BLaER1 treated with 17β-estradiol and CSF1 and Interleukin-3, amounts not matched to agents 10 nM and 100 nM (cell line): ENCODE results near the gene SLC31A1.

Experiments used
- H3K27ac ChIP-seq, 11 experiments: shearing (Covaris generic); formaldehyde crosslinking; 2 replicates each; pipeline ENCODE4 v1.8.1; 2022
- H3K27me3 ChIP-seq, 11 experiments: shearing (Covaris generic); formaldehyde crosslinking; 2 replicates each; pipeline ENCODE4 v1.8.1; 2022
- H3K36me3 ChIP-seq, 11 experiments: shearing (Covaris generic); formaldehyde crosslinking; 2 replicates each; pipeline ENCODE4 v1.8.1; 2022
- H3K4me1 ChIP-seq, 10 experiments: shearing (Covaris generic); formaldehyde crosslinking; 2 replicates each; pipeline ENCODE4 v1.8.1; 2022
- H3K4me2 ChIP-seq, 11 experiments: shearing (Covaris generic); formaldehyde crosslinking; 2 replicates each; pipeline ENCODE4 v1.8.1; 2022
- H3K4me3 ChIP-seq, 10 experiments: shearing (Covaris generic); formaldehyde crosslinking; 2 replicates each; pipeline ENCODE4 v1.8.1; 2022
- H3K9ac ChIP-seq, 11 experiments: shearing (Covaris generic); formaldehyde crosslinking; 2 replicates each; pipeline ENCODE4 v1.8.1; 2022
- H3K9me3 ChIP-seq, 11 experiments: shearing (Covaris generic); formaldehyde crosslinking; replicated peaks in 1 of 11; 2 replicates each; pipeline ENCODE4 v1.8.1; 2022
- H4K20me1 ChIP-seq, 11 experiments: shearing (Covaris generic); formaldehyde crosslinking; 2 replicates each; pipeline ENCODE4 v1.8.1; 2022
- Cebpa-rat ChIP-seq, 11 experiments: shearing (Covaris generic); IDR thresholded peaks; 2 replicates each; pipeline ENCODE4 v1.8.1; 2022

Gene SLC31A1

DNA sequence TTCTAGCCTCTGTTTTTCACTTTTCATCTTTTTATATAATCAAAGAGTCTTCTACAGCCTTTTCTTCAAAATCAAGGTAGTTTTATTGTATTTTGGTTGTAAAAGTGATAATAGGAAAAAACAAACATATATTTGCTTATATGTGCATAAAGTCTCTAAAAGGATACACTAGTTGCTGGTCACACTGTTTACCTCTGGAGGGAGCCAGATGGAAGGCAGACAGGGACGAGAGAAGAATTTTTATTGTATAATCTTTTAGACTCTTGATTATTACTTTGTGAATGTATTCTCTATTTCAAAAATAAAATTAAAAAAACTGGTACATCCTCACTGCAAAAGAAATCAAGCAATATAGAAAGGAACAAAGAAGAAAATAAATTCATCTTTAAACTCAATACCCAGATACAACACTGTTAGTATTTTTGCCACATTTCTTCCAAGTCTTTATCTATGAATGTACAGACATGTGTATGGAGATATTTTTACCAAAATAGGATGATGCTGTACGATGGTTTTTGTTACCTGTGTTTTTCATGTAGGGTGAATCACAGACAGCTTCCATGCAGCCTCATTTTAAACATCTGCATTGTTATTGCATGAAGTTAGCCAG is 88.0 kb downstream of the SLC31A1 start:
- H3K27ac ChIP-seq = no peak overlapping the region
- no peaks in the 10 kb centered on the region for H4K20me1 ChIP-seq
- no peak overlapping the region for H3K4me3 ChIP-seq
- TF ChIP-seq Cebpa-rat (IDR thresholded peaks at IDR 0.05) = no peak
- no peak overlapping the region for H3K4me2 ChIP-seq
- no peaks in the 10 kb centered on the region for H3K36me3 ChIP-seq
- no peaks in the 10 kb centered on the region for H3K27me3 ChIP-seq
- no peak overlapping the region for H3K9ac ChIP-seq
- H3K9me3 ChIP-seq = no peaks in the 10 kb centered on the region
- H3K4me1 ChIP-seq = no peaks in the 10 kb centered on the region

DNA sequence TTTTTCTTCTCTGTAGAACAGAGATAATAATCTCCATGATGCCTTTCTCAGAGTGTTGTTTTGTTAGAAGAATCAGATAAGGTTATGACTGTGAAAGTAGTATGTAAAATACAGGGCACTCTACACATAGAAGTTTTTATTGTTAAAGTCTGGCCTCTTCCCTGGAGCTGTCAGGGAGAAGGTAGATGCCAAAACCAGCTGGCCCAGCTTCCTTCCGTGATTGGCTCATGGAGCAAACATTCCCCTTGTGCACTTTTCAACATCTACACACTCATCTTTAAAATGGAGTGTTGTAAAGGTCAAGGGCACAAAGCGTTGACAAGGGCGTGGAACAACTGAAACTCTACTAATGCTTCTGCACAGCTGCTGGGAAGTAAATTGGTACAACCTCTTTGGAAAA is 89.2 kb downstream of the SLC31A1 start:
- H3K4me3 ChIP-seq = no peak overlapping the region
- H3K9me3 ChIP-seq = no peaks in the 10 kb centered on the region
- no peaks in the 10 kb centered on the region for H4K20me1 ChIP-seq
- no peak overlapping the region for H3K27ac ChIP-seq
- no peaks in the 10 kb centered on the region for H3K36me3 ChIP-seq
- H3K9ac ChIP-seq = no peak overlapping the region
- no peaks in the 10 kb centered on the region; a peak in 1 of 22 replicates for H3K27me3 ChIP-seq
- H3K4me2 ChIP-seq = no peak overlapping the region
- TF ChIP-seq Cebpa-rat (IDR thresholded peaks at IDR 0.05) = no peak
- H3K4me1 ChIP-seq = no peaks in the 10 kb centered on the region

DNA sequence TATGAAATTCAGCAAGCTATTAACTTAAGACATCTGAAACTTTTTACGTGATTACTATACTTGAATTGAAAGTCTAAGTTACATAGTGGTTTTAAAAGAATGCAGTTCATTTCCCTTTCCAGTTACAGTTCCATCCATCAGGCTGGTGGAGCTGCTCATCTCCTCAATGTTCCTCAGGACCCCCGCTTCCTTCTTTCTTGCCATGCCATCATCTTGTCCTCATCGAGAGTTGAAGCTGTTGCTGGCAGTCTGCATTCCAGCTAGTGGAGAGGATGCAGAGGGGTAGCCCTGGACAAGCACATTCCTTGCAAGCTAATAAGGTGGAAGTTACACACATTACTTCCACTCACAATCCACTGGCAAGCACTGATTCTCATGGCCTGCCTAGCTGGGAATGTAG is 90.6 kb downstream of the SLC31A1 start:
- Histone ChIP-seq H3K4me2 (no peak overlapping the region), H3K4me3 (no peak overlapping the region), H3K27ac (no peak overlapping the region), H3K36me3 (no peaks in the 10 kb centered on the region), H4K20me1 (no peaks in the 10 kb centered on the region), H3K4me1 (no peaks in the 10 kb centered on the region), H3K27me3 (no peaks in the 10 kb centered on the region; a peak in 1 of 22 replicates), H3K9ac (no peak overlapping the region), H3K9me3 (no peaks in the 10 kb centered on the region)
- TF ChIP-seq Cebpa-rat (IDR thresholded peaks at IDR 0.05) = no peak

DNA sequence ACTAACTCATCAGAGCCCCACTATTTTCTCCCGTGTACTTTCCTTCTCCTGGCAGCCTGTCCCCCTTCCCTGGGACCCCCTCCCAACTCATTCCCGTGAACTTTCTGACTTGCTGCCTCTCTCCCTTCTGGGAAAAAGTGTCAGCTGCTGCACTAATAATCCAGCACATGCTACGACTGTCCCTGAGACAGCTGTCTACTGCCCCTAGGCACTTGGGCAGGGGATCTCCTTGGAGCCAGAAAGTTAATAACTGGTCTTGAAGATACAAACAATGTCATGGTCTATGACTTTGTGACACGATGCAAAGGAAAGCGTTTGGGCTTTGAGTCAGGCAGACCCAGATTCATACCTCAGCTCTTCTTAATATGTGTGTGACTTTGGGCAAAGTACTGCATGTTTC is 91.9 kb downstream of the SLC31A1 start:
- no peaks in the 10 kb centered on the region for H3K4me1 ChIP-seq
- H3K4me3 ChIP-seq = no peak overlapping the region
- no peak overlapping the region for H3K4me2 ChIP-seq
- no peak for TF ChIP-seq Cebpa-rat (IDR thresholded peaks at IDR 0.05)
- H3K27ac ChIP-seq = no peak overlapping the region
- H4K20me1 ChIP-seq = no peaks in the 10 kb centered on the region
- peaks cover 0 to 2% (median 0%) of the 10 kb centered on the region in 11 experiments; a peak in 2 of 22 replicates for H3K36me3 ChIP-seq
- H3K9me3 ChIP-seq = no peaks in the 10 kb centered on the region
- H3K27me3 ChIP-seq = no peaks in the 10 kb centered on the region; a peak in 1 of 22 replicates
- H3K9ac ChIP-seq = no peak overlapping the region
